ENCODE data around the gene CLCN7. TPM values are rescaled to one million over a fixed set of nuclear protein-coding genes. Genes with fewer than 3 reads are reported as not detected.

CLCN7 gene
- total RNA-seq, 2 donors from 2014 or later, result 42.4 to 61.5 TPM

DNA sequence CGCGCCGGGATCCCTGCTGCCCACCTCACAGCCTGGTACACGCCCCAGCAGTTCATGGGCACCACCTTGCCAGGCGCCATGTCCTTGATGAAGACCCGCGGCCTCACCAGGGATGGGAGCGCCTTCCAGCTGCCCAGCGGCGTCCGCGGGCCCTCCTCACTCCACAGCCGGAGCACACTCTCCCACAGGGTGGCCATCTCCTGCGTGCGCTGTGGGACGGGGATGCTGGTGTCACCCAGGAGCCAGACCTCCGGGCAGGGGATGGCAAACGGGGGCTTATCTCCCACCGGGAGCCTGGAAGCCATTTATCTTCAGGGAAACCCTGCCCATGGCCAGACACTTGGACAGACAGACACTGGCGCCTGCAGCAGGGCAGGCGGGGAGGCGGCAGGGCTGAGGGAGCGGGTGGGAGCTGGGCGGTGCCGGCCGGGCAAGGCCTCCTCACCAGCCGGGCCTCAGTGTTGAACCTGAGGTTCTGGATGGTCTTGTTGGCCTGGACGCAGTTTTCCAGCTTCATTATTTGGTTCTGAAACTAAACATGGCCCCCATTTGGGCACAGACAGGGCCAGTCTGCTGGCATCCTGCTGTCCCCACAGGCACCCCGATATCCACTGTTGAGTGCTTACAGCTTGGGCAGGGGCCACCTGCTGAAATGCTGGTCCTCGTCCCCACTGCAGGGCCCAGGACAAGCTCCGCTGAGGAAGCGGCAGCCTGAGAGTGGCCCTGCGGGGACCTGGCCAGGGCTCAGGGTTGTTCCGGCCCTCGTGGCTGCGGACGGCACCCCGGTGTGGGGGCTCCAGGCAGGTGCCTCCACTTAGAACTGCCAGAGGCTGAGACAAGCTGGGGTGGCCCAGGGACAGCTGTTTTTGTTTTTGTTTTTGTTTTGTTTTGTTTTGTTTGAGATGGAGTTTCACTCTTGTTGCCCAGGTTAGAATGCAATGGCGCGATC lies 39.9 kb downstream of the CLCN7 start:
- Histone ChIP-seq H3K27me3 (no peaks in the 10 kb centered on the region), H3K9ac (ENCODE audit: low read depth in 2 of 2, low read length in 2 of 2) (no peak overlapping the region), H3K36me3 (no peaks in the 10 kb centered on the region), H3K4me1 (no peaks in the 10 kb centered on the region), H3K9me3 (no peaks in the 10 kb centered on the region), H3K27ac (no peak overlapping the region), H3K4me3 (no peak overlapping the region)
- no peak for DNase-seq
- intact Hi-C loops (cut with DNase I), result no loop called here
- TF ChIP-seq, protein P1, sequence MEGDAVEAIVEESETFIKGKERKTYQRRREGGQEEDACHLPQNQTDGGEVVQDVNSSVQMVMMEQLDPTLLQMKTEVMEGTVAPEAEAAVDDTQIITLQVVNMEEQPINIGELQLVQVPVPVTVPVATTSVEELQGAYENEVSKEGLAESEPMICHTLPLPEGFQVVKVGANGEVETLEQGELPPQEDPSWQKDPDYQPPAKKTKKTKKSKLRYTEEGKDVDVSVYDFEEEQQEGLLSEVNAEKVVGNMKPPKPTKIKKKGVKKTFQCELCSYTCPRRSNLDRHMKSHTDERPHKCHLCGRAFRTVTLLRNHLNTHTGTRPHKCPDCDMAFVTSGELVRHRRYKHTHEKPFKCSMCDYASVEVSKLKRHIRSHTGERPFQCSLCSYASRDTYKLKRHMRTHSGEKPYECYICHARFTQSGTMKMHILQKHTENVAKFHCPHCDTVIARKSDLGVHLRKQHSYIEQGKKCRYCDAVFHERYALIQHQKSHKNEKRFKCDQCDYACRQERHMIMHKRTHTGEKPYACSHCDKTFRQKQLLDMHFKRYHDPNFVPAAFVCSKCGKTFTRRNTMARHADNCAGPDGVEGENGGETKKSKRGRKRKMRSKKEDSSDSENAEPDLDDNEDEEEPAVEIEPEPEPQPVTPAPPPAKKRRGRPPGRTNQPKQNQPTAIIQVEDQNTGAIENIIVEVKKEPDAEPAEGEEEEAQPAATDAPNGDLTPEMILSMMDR (IDR thresholded peaks at IDR 0.05), result no peak

DNA sequence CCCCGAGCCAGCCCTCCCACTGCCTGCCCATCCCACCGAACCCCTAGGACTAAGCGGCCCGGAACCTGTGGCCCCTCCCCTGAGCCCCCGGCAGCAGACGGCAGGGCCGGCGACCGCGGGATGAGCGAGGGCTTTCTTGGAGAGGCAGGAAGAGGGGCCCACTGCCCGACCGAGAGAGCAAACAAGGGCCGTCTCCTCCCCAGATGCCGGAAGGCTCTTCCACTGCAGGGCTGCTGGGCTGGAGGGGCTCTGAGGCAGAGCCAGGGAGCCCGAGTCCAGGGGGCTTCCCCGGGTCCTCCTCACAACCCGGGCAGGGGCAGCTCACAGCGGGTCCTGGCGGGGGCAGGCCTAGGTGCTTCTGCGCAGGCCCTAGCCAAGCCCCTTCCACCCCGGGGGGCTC lies 41.1 kb downstream of the CLCN7 start:
- TF ChIP-seq, protein P1 (IDR thresholded peaks at IDR 0.05), result no peak
- Histone ChIP-seq H3K4me3 (no peak overlapping the region), H3K36me3 (no peaks in the 10 kb centered on the region), H3K4me1 (no peaks in the 10 kb centered on the region), H3K9me3 (no peaks in the 10 kb centered on the region), H3K27me3 (no peaks in the 10 kb centered on the region), H3K27ac (no peak overlapping the region), H3K9ac (ENCODE audit: low read depth in 2 of 2, low read length in 2 of 2) (no peak overlapping the region)
- intact Hi-C loops (cut with DNase I), result no loop called here
- no peak for DNase-seq

DNA sequence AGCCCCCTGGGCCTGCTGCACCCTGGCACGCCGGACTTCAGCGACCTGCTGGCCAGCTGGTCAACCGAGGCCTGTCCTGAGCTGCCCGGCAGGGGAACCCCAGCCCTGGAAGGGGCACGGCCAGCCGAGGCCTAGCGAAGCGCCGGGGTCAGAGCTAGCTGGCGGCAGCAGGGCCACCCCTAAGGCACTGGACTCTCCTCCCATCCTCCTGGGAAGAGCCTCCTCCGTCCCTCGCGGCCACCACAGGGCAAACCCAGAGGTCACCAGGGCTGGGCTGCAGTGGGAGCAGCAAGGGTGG lies 41.6 kb downstream of the CLCN7 start:
- Histone ChIP-seq H3K27ac (no peak overlapping the region), H3K9ac (ENCODE audit: low read depth in 2 of 2, low read length in 2 of 2) (no peak overlapping the region), H3K36me3 (no peaks in the 10 kb centered on the region), H3K4me1 (no peaks in the 10 kb centered on the region), H3K27me3 (no peaks in the 10 kb centered on the region), H3K4me3 (no peak overlapping the region), H3K9me3 (no peaks in the 10 kb centered on the region)
- TF ChIP-seq, protein P1 (IDR thresholded peaks at IDR 0.05), result no peak
- intact Hi-C loops (cut with DNase I), result no loop called here
- no peak for DNase-seq

DNA sequence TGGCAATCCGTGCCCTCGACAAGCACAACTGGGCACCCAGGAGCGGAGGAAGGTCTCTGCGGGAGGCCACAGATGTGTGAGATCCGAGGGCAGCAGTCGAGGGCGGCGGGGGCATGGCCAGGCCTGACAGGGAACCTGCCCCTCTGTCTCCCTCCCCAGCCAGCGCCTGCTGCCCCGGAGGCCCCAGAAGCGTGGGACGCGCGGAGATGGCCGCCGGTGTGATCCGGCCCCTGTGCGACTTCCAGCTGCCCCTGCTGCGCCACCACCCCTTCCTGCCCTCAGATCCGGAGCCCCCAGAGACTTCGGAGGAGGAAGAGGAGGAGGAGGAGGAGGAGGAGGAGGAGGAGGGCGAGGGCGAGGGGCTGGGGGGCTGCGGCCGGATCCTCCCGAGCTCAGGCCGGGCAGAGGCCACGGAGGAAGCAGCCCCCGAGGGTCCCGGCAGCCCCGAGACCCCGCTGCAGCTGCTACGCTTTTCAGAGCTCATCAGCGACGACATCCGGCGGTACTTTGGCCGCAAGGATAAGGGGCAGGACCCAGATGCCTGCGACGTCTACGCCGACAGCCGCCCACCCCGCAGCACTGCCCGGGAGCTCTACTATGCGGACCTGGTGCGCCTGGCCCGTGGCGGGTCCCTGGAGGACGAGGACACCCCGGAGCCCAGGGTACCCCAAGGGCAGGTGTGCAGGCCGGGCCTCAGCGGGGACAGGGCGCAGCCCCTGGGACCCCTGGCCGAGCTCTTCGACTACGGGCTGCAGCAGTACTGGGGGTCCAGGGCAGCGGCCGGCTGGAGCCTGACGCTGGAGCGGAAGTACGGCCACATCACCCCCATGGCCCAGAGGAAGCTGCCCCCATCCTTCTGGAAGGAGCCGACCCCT lies 42.2 kb downstream of the CLCN7 start:
- no peak overlapping the region for H3K27ac ChIP-seq
- H3K9me3 ChIP-seq, result no peaks in the 10 kb centered on the region
- TF ChIP-seq, protein P1 (IDR thresholded peaks at IDR 0.05), result no peak
- H3K36me3 ChIP-seq, result no peaks in the 10 kb centered on the region
- H3K4me3 ChIP-seq, result no peak overlapping the region
- DNase-seq, result no peak
- H3K9ac ChIP-seq (ENCODE audit: low read depth in 2 of 2, low read length in 2 of 2), result no peak overlapping the region
- H3K4me1 ChIP-seq, result no peaks in the 10 kb centered on the region
- intact Hi-C loops (cut with DNase I), result no loop called here
- H3K27me3 ChIP-seq, result no peaks in the 10 kb centered on the region

DNA sequence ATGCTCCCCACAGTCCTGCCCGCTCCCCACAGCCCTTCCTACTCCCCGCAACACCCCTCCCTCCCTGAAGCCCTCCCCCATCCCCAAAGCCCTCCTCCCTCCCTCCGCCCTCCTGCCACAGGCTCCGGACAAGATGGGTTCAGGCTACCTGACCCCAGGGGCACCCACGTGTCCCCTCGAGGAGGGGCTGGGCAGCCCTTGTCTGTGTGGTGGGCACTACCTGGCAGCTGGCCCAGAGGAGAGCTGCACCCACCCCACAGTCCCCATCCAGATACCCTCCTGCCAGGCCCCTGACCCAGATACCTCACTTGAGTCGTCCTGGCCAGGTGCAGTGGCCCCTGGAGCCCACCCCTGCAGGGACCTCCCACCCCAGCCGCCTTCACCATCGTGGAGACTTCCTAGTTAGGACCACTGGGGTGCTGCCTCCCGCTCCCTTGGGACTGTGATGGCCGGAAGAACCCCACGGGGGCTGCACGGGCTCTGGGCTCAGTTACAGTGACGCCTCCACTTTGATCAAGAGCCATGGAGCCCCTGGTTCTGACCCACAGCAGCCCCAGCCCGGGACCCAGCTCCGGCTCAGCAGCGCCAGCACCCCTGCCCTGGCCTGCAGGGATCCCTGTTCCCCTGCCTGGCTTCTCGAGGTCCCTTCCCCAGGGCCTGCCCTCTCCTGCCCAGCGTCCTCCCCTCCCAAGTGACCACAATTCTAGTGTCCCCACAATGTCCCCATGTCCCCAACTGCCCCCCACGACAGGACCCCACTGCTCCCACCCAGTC lies 43.1 kb downstream of the CLCN7 start:
- Histone ChIP-seq H3K4me3 (no peak overlapping the region), H3K9me3 (no peaks in the 10 kb centered on the region), H3K4me1 (no peaks in the 10 kb centered on the region), H3K36me3 (no peaks in the 10 kb centered on the region), H3K9ac (ENCODE audit: low read depth in 2 of 2, low read length in 2 of 2) (no peak overlapping the region), H3K27ac (no peak overlapping the region), H3K27me3 (no peaks in the 10 kb centered on the region)
- TF ChIP-seq, protein P1 (IDR thresholded peaks at IDR 0.05), result no peak
- DNase-seq, result no peak
- intact Hi-C loops (cut with DNase I), result no loop called here
